ENCODE measurements around the gene UBA1. TPM values are rescaled to one million over a fixed set of nuclear protein-coding genes. Genes with fewer than 3 reads are reported as not detected.

Gene UBA1
- total RNA-seq, 2 experiments from 2014 or later = 243 to 246 TPM

GRCh38 chrX:47156611-47157520 is 36.8 kb upstream of the UBA1 start:
- H3K9me3 Mint-ChIP-seq = no peaks in the 10 kb centered on the region
- no peak overlapping the region for H3K27ac Mint-ChIP-seq
- DNase-seq (no peak), ATAC-seq (no peak)
- ChIA-PET CTCF (interaction anchor here (0.7 kb wide), 1 partner anchor 14 kb away, joined by 3 read pairs; no protein-coding TSS in a partner anchor), POLR2A (interaction anchor here (1.5 kb wide), 1 partner anchor 12 kb away, joined by 4 read pairs; the partner anchor contains the start of genes NDUFB11 and RBM10)
- H3K4me3 Mint-ChIP-seq = no peak overlapping the region
- H3K27me3 Mint-ChIP-seq = no peaks in the 10 kb centered on the region
- peaks cover 24% of the 10 kb centered on the region for H3K36me3 Mint-ChIP-seq (ENCODE audit: low read depth)
- TF ChIP-seq, protein P1, sequence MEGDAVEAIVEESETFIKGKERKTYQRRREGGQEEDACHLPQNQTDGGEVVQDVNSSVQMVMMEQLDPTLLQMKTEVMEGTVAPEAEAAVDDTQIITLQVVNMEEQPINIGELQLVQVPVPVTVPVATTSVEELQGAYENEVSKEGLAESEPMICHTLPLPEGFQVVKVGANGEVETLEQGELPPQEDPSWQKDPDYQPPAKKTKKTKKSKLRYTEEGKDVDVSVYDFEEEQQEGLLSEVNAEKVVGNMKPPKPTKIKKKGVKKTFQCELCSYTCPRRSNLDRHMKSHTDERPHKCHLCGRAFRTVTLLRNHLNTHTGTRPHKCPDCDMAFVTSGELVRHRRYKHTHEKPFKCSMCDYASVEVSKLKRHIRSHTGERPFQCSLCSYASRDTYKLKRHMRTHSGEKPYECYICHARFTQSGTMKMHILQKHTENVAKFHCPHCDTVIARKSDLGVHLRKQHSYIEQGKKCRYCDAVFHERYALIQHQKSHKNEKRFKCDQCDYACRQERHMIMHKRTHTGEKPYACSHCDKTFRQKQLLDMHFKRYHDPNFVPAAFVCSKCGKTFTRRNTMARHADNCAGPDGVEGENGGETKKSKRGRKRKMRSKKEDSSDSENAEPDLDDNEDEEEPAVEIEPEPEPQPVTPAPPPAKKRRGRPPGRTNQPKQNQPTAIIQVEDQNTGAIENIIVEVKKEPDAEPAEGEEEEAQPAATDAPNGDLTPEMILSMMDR (IDR thresholded peaks at IDR 0.05) = no peak
- peaks cover 6% of the 10 kb centered on the region for H3K4me1 Mint-ChIP-seq (ENCODE audit: low read depth)
- intact Hi-C loops (cut with micrococcal nuclease) = no loop called here

- CTCF ChIA-PET = interaction anchor here (0.7 kb wide), 1 partner anchor 15 kb away, joined by 3 read pairs; no protein-coding TSS in a partner anchor
Observed at GRCh38 chrX:47158131-47158530, 35.5 kb upstream of the UBA1 start.

GRCh38 chrX:47158781-47159180 is 34.8 kb upstream of the UBA1 start:
- POLR2A ChIA-PET = interaction anchor here (1.0 kb wide), 1 partner anchor 32 kb away, joined by 3 read pairs; no protein-coding TSS in a partner anchor
- Mint-ChIP-seq H3K36me3 (ENCODE audit: low read depth) (peaks cover 27% of the 10 kb centered on the region), H3K4me1 (ENCODE audit: low read depth) (peaks cover 6% of the 10 kb centered on the region), H3K27ac (no peak overlapping the region), H3K9me3 (no peaks in the 10 kb centered on the region), H3K4me3 (no peak overlapping the region), H3K27me3 (no peaks in the 10 kb centered on the region)
- DNase-seq (no peak), ATAC-seq (no peak)
- CTCF ChIA-PET = no interaction called here
- TF ChIP-seq, protein P1 (IDR thresholded peaks at IDR 0.05) = no peak
- intact Hi-C loops (cut with micrococcal nuclease) = no loop called here

More at GRCh38 chrX:47158131-47158530, 35.5 kb upstream of the UBA1 start:
- no peak for DNase-seq
- Mint-ChIP-seq H3K27me3 (no peaks in the 10 kb centered on the region), H3K9me3 (no peaks in the 10 kb centered on the region), H3K4me1 (ENCODE audit: low read depth) (peaks cover 6% of the 10 kb centered on the region), H3K36me3 (ENCODE audit: low read depth) (peaks cover 28% of the 10 kb centered on the region), H3K4me3 (no peak overlapping the region), H3K27ac (no peak overlapping the region)
- ATAC-seq = no peak
- POLR2A ChIA-PET = interaction anchor here (1.0 to 1.5 kb wide), 2 partner anchors 13 to 33 kb away, joined by 3 to 4 read pairs; partner anchors contain the start of genes NDUFB11 and RBM10
- TF ChIP-seq, protein P1 (IDR thresholded peaks at IDR 0.05) = no peak
- intact Hi-C loops (cut with micrococcal nuclease) = no loop called here

- Mint-ChIP-seq H3K9me3 (no peaks in the 10 kb centered on the region), H3K4me1 (ENCODE audit: low read depth) (peaks cover 9% of the 10 kb centered on the region), H3K27me3 (no peaks in the 10 kb centered on the region), H3K36me3 (ENCODE audit: low read depth) (peaks cover 33% of the 10 kb centered on the region), H3K27ac (no peak overlapping the region), H3K4me3 (no peak overlapping the region)
- TF ChIP-seq, protein P1 (IDR thresholded peaks at IDR 0.05) = no peak
- CTCF ChIA-PET = no interaction called here
- POLR2A ChIA-PET = no interaction called here
- no peak for ATAC-seq
- intact Hi-C loops (cut with micrococcal nuclease) = no loop called here
- no peak for DNase-seq
Observed at GRCh38 chrX:47160781-47161180, 32.8 kb upstream of the UBA1 start.
